ENCODE results near the gene PTCSC3. TPM values are rescaled to one million over a fixed set of nuclear protein-coding genes. Genes with fewer than 3 reads are reported as not detected.

The PTCSC3 gene
- total RNA-seq, 1 donor, result not detected

DNA sequence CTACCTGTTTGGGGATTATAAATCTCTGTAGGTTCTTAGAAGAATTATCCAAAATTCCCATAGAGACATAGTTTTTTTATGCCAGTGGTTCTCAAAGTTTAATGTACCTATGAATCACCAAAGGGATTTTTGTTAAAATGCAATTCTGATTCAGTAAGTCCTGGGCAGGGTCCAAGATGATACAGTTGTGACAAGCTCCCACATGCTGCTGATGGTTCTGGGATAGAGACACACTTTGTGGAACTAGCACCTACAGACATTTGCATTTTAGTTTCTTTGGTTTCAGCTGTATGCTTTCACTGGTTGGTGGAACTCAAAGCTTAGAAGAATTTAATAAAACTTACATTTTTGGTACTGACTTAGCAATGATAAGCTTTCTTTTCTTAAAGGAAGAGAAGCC lies 80.4 kb downstream of the PTCSC3 start:
- Histone ChIP-seq H3K27me3 (ENCODE audit: insufficient read depth, low read length) (no peaks in the 10 kb centered on the region), H3K4me1 (ENCODE audit: insufficient read depth, low read length) (no peaks in the 10 kb centered on the region), H2AFZ (ENCODE audit: low read length) (no peak overlapping the region), H3K27ac (ENCODE audit: low read depth, low read length) (no peak overlapping the region), H3K4me2 (ENCODE audit: insufficient read depth, low read length) (no peak overlapping the region), H4K20me1 (ENCODE audit: insufficient read depth, low read length) (no peaks in the 10 kb centered on the region), H3K79me2 (ENCODE audit: insufficient read depth, low read length) (no peaks in the 10 kb centered on the region), H3K9me3 (ENCODE audit: low read depth, low read length) (no peaks in the 10 kb centered on the region), H3K4me3 (ENCODE audit: insufficient read depth, low read length) (no peak overlapping the region), H3K36me3 (ENCODE audit: insufficient read depth, low read length) (no peaks in the 10 kb centered on the region)
- DNase-seq (ENCODE audit: insufficient read length, low spot score, missing footprints), result no peak
- TF ChIP-seq, protein P1, sequence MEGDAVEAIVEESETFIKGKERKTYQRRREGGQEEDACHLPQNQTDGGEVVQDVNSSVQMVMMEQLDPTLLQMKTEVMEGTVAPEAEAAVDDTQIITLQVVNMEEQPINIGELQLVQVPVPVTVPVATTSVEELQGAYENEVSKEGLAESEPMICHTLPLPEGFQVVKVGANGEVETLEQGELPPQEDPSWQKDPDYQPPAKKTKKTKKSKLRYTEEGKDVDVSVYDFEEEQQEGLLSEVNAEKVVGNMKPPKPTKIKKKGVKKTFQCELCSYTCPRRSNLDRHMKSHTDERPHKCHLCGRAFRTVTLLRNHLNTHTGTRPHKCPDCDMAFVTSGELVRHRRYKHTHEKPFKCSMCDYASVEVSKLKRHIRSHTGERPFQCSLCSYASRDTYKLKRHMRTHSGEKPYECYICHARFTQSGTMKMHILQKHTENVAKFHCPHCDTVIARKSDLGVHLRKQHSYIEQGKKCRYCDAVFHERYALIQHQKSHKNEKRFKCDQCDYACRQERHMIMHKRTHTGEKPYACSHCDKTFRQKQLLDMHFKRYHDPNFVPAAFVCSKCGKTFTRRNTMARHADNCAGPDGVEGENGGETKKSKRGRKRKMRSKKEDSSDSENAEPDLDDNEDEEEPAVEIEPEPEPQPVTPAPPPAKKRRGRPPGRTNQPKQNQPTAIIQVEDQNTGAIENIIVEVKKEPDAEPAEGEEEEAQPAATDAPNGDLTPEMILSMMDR (IDR thresholded peaks at IDR 0.05; ENCODE audit: extremely low read depth, low read depth, low read length), result no peak

DNA sequence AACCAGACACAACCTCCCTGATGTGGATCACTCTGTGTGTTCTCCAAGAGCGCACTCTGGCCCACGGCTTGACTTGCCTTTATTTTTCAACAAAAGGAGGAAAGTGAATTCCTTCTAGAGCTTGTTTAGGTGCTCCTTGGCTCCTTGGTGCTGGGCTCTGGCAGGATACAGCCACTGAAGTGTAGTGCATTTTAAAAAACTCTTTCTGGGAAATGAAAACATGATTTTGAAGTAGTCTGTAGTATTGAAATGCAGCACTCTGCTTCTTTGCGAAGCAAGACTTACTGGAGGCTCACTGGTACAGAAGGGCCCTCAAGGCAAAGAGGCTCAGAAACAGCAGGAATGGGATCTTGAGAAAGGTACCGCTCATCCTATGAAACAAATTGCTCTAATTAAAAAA lies 81.6 kb downstream of the PTCSC3 start:
- H3K27me3 ChIP-seq (ENCODE audit: insufficient read depth, low read length), result no peaks in the 10 kb centered on the region
- no peaks in the 10 kb centered on the region for H3K36me3 ChIP-seq (ENCODE audit: insufficient read depth, low read length)
- no peak overlapping the region for H2AFZ ChIP-seq (ENCODE audit: low read length)
- no peak overlapping the region for H3K4me2 ChIP-seq (ENCODE audit: insufficient read depth, low read length)
- TF ChIP-seq, protein P1 (IDR thresholded peaks at IDR 0.05; ENCODE audit: extremely low read depth, low read depth, low read length), result no peak
- no peaks in the 10 kb centered on the region for H3K79me2 ChIP-seq (ENCODE audit: insufficient read depth, low read length)
- H3K4me1 ChIP-seq (ENCODE audit: insufficient read depth, low read length), result no peaks in the 10 kb centered on the region
- DNase-seq (ENCODE audit: insufficient read length, low spot score, missing footprints), result no peak
- no peaks in the 10 kb centered on the region for H4K20me1 ChIP-seq (ENCODE audit: insufficient read depth, low read length)
- H3K27ac ChIP-seq (ENCODE audit: low read depth, low read length), result no peak overlapping the region
- no peaks in the 10 kb centered on the region for H3K9me3 ChIP-seq (ENCODE audit: low read depth, low read length)
- no peak overlapping the region for H3K4me3 ChIP-seq (ENCODE audit: insufficient read depth, low read length)

DNA sequence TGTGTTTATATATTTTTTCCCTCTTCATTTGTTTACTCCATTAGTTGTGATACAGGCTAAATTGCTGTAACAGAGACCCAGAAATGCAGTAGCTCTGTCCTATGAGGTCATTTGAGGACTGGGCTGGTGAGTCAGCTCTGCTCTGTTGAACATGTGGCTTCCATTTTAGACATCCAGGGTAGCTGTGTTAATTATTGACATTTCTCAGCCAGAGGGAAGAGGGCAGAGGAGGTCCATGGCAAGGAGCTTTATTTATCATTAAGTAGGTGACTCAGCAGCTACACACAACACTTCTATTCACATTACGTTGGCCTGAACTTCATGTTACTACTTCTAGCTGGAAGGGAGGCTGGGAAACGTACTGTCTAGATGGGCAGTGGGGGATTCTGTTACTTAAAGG lies 85.4 kb downstream of the PTCSC3 start:
- Histone ChIP-seq H3K4me3 (ENCODE audit: insufficient read depth, low read length) (no peak overlapping the region), H2AFZ (ENCODE audit: low read length) (no peak overlapping the region), H3K4me1 (ENCODE audit: insufficient read depth, low read length) (no peaks in the 10 kb centered on the region), H3K9me3 (ENCODE audit: low read depth, low read length) (no peaks in the 10 kb centered on the region), H3K27me3 (ENCODE audit: insufficient read depth, low read length) (no peaks in the 10 kb centered on the region), H3K79me2 (ENCODE audit: insufficient read depth, low read length) (no peaks in the 10 kb centered on the region), H3K36me3 (ENCODE audit: insufficient read depth, low read length) (no peaks in the 10 kb centered on the region), H3K27ac (ENCODE audit: low read depth, low read length) (no peak overlapping the region), H4K20me1 (ENCODE audit: insufficient read depth, low read length) (no peaks in the 10 kb centered on the region), H3K4me2 (ENCODE audit: insufficient read depth, low read length) (no peak overlapping the region)
- TF ChIP-seq, protein P1 (IDR thresholded peaks at IDR 0.05; ENCODE audit: extremely low read depth, low read depth, low read length), result no peak
- no peak for DNase-seq (ENCODE audit: insufficient read length, low spot score, missing footprints)

DNA sequence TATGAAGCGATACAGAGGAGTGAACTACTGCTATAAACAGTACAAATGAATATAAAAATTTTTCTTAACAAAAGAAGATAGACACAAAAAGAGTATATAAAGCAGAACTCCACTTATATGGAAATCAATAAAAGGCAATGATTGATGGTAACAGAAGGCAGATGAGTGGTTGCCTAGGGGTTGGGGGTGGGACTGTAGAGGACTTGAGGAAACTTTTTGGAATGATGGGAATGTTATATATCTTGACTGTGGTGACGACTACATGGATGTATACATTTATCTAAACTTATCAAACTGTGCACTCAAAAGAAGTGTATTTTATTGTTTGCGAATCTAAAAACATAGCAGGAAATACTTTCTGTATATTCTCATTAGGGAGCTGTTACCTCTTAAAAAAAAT lies 89.1 kb downstream of the PTCSC3 start:
- DNase-seq (ENCODE audit: insufficient read length, low spot score, missing footprints), result no peak
- no peaks in the 10 kb centered on the region for H3K9me3 ChIP-seq (ENCODE audit: low read depth, low read length)
- TF ChIP-seq, protein P1 (IDR thresholded peaks at IDR 0.05; ENCODE audit: extremely low read depth, low read depth, low read length), result no peak
- no peak overlapping the region for H3K4me3 ChIP-seq (ENCODE audit: insufficient read depth, low read length)
- H3K27ac ChIP-seq (ENCODE audit: low read depth, low read length), result no peak overlapping the region
- no peaks in the 10 kb centered on the region for H3K27me3 ChIP-seq (ENCODE audit: insufficient read depth, low read length)
- no peaks in the 10 kb centered on the region for H4K20me1 ChIP-seq (ENCODE audit: insufficient read depth, low read length)
- no peak overlapping the region for H3K4me2 ChIP-seq (ENCODE audit: insufficient read depth, low read length)
- no peaks in the 10 kb centered on the region for H3K79me2 ChIP-seq (ENCODE audit: insufficient read depth, low read length)
- no peaks in the 10 kb centered on the region for H3K36me3 ChIP-seq (ENCODE audit: insufficient read depth, low read length)
- no peak overlapping the region for H2AFZ ChIP-seq (ENCODE audit: low read length)
- H3K4me1 ChIP-seq (ENCODE audit: insufficient read depth, low read length), result no peaks in the 10 kb centered on the region

Data from osteoblast (primary cell).